ENCODE data around the gene KRTAP5-1. TPM values are rescaled to one million over a fixed set of nuclear protein-coding genes. Genes with fewer than 3 reads are reported as not detected.
"Not testable (repeated sequence)": the region's sequence is repeated elsewhere in the genome, so short reads cannot be mapped to it uniquely, and the experiment has no call there.

The KRTAP5-1 gene
- not detected for total RNA-seq (ENCODE audit: insufficient read depth, low replicate concordance)

- not testable (repeated sequence) for DNase-seq (ENCODE audit: low spot score)
Measured at GRCh38 chr11:1584661-1585370, at the start of gene KRTAP5-1. Gene KRTAP5-1, minus strand, starts transcription at chr11:1585283. Its CDS starts 34 bp downstream, at chr11:1585249.

- no peak for DNase-seq (ENCODE audit: low spot score)
Measured at GRCh38 chr11:1633864-1634263, 48.8 kb upstream of the KRTAP5-1 start.

- no peak for DNase-seq (ENCODE audit: low spot score)
Measured at GRCh38 chr11:1632053-1632714, 47.1 kb upstream of the KRTAP5-1 start.

GRCh38 chr11:1631066-1631568 is 46.0 kb upstream of the KRTAP5-1 start:
- no peak for DNase-seq (ENCODE audit: low spot score)

GRCh38 chr11:1630271-1630670 is 45.2 kb upstream of the KRTAP5-1 start:
- no peak for DNase-seq (ENCODE audit: low spot score)

- DNase-seq (ENCODE audit: low spot score) = no peak
Measured at GRCh38 chr11:1629326-1630185, 44.5 kb upstream of the KRTAP5-1 start, which contains the start of gene KRTAP5-5. Gene KRTAP5-5, plus strand, starts transcription at chr11:1629775. Its CDS starts 66 bp downstream, at chr11:1629841.

GRCh38 chr11:1628506-1629325 is 43.6 kb upstream of the KRTAP5-1 start:
- DNase-seq (ENCODE audit: low spot score) = peak; percentile 35

- DNase-seq (ENCODE audit: low spot score) = no peak
Measured at GRCh38 chr11:1625541-1625940, 40.5 kb upstream of the KRTAP5-1 start.

- no peak for DNase-seq (ENCODE audit: low spot score)
Measured at GRCh38 chr11:1624621-1625020, 39.5 kb upstream of the KRTAP5-1 start.

GRCh38 chr11:1623716-1624115 is 38.6 kb upstream of the KRTAP5-1 start:
- no peak for DNase-seq (ENCODE audit: low spot score)

- DNase-seq (ENCODE audit: low spot score) = no peak
Measured at GRCh38 chr11:1622086-1622485, 37.0 kb upstream of the KRTAP5-1 start, which contains the start of gene KRTAP5-4. Gene KRTAP5-4, minus strand, starts transcription at chr11:1622138. Its CDS starts 45 bp downstream, at chr11:1622093.

- DNase-seq (ENCODE audit: low spot score) = no peak
Measured at GRCh38 chr11:1619449-1619848, 34.4 kb upstream of the KRTAP5-1 start.

GRCh38 chr11:1618231-1618630 is 33.1 kb upstream of the KRTAP5-1 start:
- DNase-seq (ENCODE audit: low spot score) = no peak

- no peak for DNase-seq (ENCODE audit: low spot score)
Measured at GRCh38 chr11:1608363-1608762, 23.3 kb upstream of the KRTAP5-1 start, which contains the start of gene KRTAP5-3. Gene KRTAP5-3, minus strand, starts transcription at chr11:1608463. Its CDS starts 78 bp downstream, at chr11:1608385.

GRCh38 chr11:1607901-1608300 is 22.8 kb upstream of the KRTAP5-1 start:
- not testable (repeated sequence) for DNase-seq (ENCODE audit: low spot score)

GRCh38 chr11:1607156-1607845 is 22.2 kb upstream of the KRTAP5-1 start:
- DNase-seq (ENCODE audit: low spot score) = peak; percentile 49

GRCh38 chr11:1605923-1606322 is 20.8 kb upstream of the KRTAP5-1 start:
- DNase-seq (ENCODE audit: low spot score) = not testable (repeated sequence)

- DNase-seq (ENCODE audit: low spot score) = no peak
Measured at GRCh38 chr11:1604711-1605110, 19.6 kb upstream of the KRTAP5-1 start.

- DNase-seq (ENCODE audit: low spot score) = no peak
Measured at GRCh38 chr11:1604181-1604580, 19.1 kb upstream of the KRTAP5-1 start.

GRCh38 chr11:1603629-1604028 is 18.5 kb upstream of the KRTAP5-1 start:
- DNase-seq (ENCODE audit: low spot score) = no peak
